Ishikawa (cell line): ENCODE measurements around the gene SLC35B1.

Experiments used
- EP300 ChIP-seq: IDR thresholded peaks from 2 replicates; pipeline ENCODE4 v1.6.1; 2012; ENCODE audit warnings: borderline replicate concordance
- TAF1 ChIP-seq: IDR thresholded peaks from 2 replicates; pipeline ENCODE4 v1.6.1; 2012; ENCODE audit warnings: low read depth, mild to moderate bottlenecking

DNA sequence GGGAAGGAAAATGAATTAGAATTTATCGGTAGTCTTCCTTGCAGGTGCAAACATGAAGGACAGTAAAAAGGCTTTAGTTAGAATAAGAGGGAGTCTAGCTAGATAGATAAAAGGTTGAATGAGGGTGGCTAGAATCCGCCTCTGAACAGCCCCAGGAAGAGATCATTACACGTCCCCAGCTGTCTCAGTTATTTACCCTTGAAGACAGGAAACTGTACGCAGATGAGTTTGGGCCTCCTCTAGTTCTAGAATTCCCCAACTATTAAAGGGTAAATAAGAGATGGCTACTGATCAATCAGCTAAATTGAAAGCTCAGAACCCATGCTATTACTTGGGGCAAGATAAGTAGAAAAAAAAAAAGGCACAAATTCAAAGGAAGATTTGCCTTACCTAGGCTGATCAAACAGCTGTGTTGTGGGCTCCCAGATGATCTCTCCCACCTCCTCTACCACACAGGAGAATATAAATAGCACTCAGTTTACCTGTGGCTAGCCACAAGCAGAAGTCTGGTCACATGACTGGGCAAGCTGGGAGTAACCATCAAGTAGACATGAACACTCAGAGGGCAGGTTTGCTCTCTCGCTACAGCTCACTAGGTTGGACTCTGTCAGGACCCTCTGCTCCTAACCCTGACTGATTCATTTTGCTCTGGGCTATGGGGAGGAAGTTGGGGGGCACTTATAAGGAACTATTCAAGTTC is 39.2 kb upstream of the SLC35B1 start:
- no peak for TF ChIP-seq EP300
- TF ChIP-seq TAF1: no peak
